Measurements from ENCODE around the gene RGS3. TPM values are rescaled to one million over a fixed set of nuclear protein-coding genes. Genes with fewer than 3 reads are reported as not detected.

Gene RGS3
- total and polyA plus RNA-seq, 10 of the 15 experiments (the other 5 are each of a cell fraction or from before 2014, with no cell fraction given), result 2.9 to 138 (median 28.8) TPM

GRCh38 chr9:113521693-113522255 is 58.2 kb downstream of the RGS3 start:
- ChIA-PET RAD21 (ENCODE audit: unreplicated experiment) (interaction anchor here (1.0 to 15.3 kb wide), 13 partner anchors 9 to 136 kb away, joined by 3 to 481 read pairs (median 8); partner anchors contain the start of genes C9orf43 and POLE3), SMC1A (ENCODE audit: uncharacterized antibody, unreplicated experiment) (interaction anchor here (0.9 to 18.5 kb wide), 20 partner anchors 10 to 247 kb away, joined by 3 to 323 read pairs (median 7); partner anchors contain the start of genes CDC26 and PRPF4), CTCF (interaction anchor here (0.8 to 12.5 kb wide), 10 partner anchors 8 to 134 kb away, joined by 3 to 199 read pairs (median 22); no protein-coding TSS in a partner anchor), POLR2A (interaction anchor here (1.0 to 14.0 kb wide), 6 partner anchors 9 to 72 kb away, joined by 3 to 233 read pairs (median 4); no protein-coding TSS in a partner anchor)
- ATAC-seq (no peak), DNase-seq (ENCODE audit: low read depth, low spot score) (no peak), FAIRE-seq (no peak)
- H4K20me1 ChIP-seq (ENCODE audit: control insufficient read depth, insufficient read depth), result peaks cover 11% of the 10 kb centered on the region
- H3K4me1 ChIP-seq (ENCODE audit: control insufficient read depth, insufficient read depth, low read length), result peaks cover 41% of the 10 kb centered on the region
- peaks cover 90% of the 10 kb centered on the region for H3K79me2 ChIP-seq (ENCODE audit: control insufficient read depth, insufficient read depth, low read length)
- H2AFZ ChIP-seq (ENCODE audit: control insufficient read depth, low read depth, low read length), result no peak overlapping the region
- H3K27me3 ChIP-seq (replicated peaks in 1 of 2; ENCODE audit: control insufficient read depth in 2 of 2, insufficient read depth in 2 of 2, low read length in 1 of 2), result no peaks in the 10 kb centered on the region
- H3K4me3 ChIP-seq, result peak overlapping the region; percentile 61
- H3K4me2 ChIP-seq (ENCODE audit: control insufficient read depth, insufficient read depth), result peak overlapping the region; percentile 100
- BruUV-seq (replicated peaks), result no TSS peak
- in situ Hi-C loops (cut with MboI) (loop anchor here (5.0 kb wide), 1 partner anchor 136 kb away; no protein-coding TSS in a partner anchor), intact Hi-C loops (cut with micrococcal nuclease; ENCODE audit: unreplicated experiment) (loop anchor here (2.0 kb wide), 1 partner anchor 133 kb away; no protein-coding TSS in a partner anchor)
- no peaks in the 10 kb centered on the region for H3K9me3 ChIP-seq (replicated peaks; ENCODE audit: control insufficient read depth, insufficient read depth, low read length)
- H3K27ac ChIP-seq (ENCODE audit: control insufficient read depth, insufficient read depth), result peak overlapping the region; percentile 78
- WGBS (ENCODE audit: insufficient coverage, insufficient replicate concordance, low lambda C conversion rate, missing lambda C conversion rate), result 95% methylated on average over 2 of the region's 2 CpGs
- peak overlapping the region; percentile 26; the same call in 1 of the 2 replicates for H3K9ac ChIP-seq (ENCODE audit: control insufficient read depth, insufficient read depth, low read length)
- peaks cover 16 to 20% of the 10 kb centered on the region in 2 experiments; a peak in 3 of 4 replicates for H3K36me3 ChIP-seq (ENCODE audit: control insufficient read depth in 2 of 2, insufficient read depth in 2 of 2, low read length in 1 of 2)
- TF ChIP-seq LARP7 (IDR thresholded peaks at IDR 0.05) (no peak), ELK1 (IDR thresholded peaks at IDR 0.05; ENCODE audit: low read depth, low read length) (no peak), KDM1A (IDR thresholded peaks at IDR 0.05; ENCODE audit: borderline replicate concordance) (no peak), PBX3 (IDR thresholded peaks at IDR 0.05; ENCODE audit: insufficient replicate concordance, low read depth, low read length) (no peak), ZNF217 (IDR thresholded peaks at IDR 0.05) (no peak), RBBP5 (conservative IDR thresholded peaks at IDR 0.05) (no peak), ATF2 (IDR thresholded peaks at IDR 0.05; ENCODE audit: low read length) (no peak), E4F1 (IDR thresholded peaks at IDR 0.05; ENCODE audit: borderline replicate concordance, partially characterized antibody) (no peak), BHLHE40 (IDR thresholded peaks at IDR 0.05; ENCODE audit: borderline replicate concordance in 1 of 2, low read depth in 2 of 2, low read length in 1 of 2) (no peak), DPF2 (IDR thresholded peaks at IDR 0.05) (no peak), TBL1XR1 (IDR thresholded peaks at IDR 0.05; ENCODE audit: low read depth, low read length) (no peak), YY1 (IDR thresholded peaks at IDR 0.05; ENCODE audit: low read depth, low read length) (no peak), BCLAF1 (IDR thresholded peaks at IDR 0.05) (no peak), POLR2A (IDR thresholded peaks at IDR 0.05; ENCODE audit: low read depth, low read length) (no peak), FOXK2 (IDR thresholded peaks at IDR 0.05) (no peak)

All from GM12878 (cell line).